NCI-H2171 treated with DMSO at 0.1 percent for 48 hours (cell line): Measurements from ENCODE around the gene NEAT1.
"Not testable (repeated sequence)": the region's sequence is repeated elsewhere in the genome, so short reads cannot be mapped to it uniquely, and the experiment has no call there.

Experiments
- DNase-seq: peaks from one replicate; lab custom pipeline; 2025; lab: John Stamatoyannopoulos, UW

NEAT1 gene

DNA sequence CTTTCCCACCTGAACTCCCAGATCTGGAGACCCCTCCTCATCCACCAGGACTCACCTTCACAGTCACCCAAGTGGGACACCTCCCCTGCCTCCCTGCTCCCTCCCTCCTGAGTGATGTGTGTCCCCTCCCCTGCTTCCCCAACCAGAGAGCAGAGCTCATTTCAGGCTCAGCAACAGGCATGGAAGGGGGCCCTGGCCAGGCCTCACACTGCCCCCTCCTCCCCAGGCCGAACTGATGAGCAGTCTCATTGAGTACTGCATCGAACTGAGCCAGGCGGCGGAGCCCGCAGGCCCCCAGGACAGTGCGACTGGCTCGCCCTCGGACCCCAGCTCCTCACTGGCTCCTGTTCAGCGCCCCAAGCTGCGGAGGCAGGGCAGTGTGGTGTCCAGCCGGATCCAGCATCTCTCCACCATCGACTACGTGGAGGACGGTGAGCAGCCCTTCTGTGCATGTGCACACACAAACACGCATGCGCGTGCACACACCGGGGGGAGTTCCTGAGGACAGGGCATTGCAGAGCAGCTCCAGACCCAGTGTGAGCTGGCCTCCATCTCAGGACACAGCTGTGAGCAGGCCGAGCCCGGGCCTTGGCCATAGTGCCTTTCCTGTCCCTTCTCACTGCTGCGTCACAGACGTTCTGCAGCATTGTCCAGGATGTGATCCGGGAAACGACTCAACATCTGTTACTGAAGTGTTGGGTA lies 17.8 kb upstream of the NEAT1 start:
- no peak for DNase-seq

DNA sequence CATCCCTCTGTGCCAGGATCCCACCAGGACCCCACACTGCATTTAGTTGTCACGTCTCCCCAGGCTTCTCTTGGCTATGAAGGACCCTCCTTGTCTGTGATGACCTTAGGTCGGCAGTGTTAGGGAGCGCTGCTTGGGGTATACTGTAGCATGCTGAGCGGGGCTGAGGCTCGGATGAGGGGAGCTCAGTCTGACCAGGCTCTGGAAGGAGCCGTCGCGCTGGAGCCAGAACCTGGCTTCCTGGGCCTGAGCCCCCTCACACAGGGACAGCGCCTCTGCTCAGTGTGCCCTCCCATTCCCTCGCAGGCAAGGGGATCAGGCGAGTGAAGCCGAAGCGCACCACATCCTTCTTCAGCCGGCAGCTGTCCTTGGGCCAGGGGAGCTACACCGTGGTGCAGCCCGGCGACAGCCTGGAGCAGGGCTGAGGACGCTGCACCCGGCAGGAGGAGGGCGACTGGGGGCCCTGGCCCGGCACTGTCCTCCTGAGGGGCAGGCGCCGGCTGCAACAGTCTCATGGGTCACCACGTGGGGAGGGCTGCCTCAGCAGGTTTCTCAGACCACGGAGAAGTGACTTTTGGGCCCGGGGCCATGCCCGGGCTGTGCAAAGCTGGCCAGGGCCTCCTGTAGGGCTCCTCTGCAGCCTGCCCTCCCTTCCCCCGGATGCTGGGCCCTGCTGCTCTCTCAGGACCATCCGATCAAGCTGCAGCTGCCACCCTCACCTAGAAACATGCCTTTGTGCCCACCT lies 11.5 kb upstream of the NEAT1 start:
- no peak for DNase-seq

DNA sequence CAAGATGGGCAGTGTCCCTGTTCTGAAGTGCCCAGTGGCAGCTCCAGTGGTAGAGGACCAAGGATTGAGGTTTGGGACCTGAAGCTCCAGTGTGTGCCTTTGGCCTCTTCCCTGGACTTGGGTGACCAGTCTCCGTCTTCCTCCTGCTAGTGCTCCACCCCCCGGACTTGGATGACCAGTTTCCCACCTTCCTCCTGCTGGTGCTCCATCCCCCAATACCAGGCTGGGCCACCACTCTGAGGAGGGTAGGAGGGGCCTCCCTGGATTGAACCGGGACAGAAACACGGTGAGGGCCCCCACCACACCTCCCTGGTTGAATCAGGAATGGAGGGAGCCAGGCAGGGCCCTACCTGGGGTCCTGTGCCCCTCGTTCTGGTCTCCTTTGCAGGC lies 10.9 kb upstream of the NEAT1 start:
- DNase-seq = no peak

DNA sequence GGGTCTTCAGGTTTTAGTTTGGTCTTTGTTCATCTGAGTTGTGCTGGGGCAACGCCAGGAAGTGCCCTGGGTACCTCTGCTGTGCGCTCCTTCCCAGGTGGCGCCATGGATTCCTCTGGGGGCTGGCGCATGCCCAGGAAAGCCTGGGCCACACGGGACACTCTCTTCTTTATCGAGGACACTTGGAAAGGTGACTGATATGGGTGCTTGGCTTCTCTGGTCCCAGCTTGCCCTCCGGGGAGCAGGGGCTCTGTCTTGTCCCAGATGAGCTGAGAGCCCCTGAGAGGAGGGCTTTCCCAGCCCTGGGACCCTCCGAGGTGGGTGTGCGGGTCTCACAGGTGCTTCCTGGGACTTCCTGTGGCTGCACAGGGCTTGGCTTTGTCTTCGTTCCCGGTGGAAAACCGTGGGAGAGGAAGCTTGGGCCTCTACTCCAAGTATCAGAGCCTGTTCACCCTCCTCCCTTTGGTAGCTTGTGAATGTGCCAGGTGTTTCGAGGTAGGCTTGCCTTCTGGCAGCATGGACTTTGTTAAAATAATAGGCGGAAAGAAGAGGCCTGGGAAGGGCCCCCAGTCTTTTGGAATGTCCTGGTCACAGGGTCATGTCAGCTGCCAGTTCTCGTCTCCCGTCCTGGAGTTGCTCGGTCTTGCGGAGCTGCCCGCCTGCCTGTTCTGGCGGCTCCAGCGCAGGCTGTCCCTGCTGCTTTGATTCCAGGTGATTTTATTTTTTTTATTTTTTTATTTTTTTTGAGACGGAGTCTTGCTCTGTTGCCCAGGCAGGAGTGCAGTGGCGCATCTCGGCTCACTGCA lies 10.1 kb upstream of the NEAT1 start:
- DNase-seq = no peak

DNA sequence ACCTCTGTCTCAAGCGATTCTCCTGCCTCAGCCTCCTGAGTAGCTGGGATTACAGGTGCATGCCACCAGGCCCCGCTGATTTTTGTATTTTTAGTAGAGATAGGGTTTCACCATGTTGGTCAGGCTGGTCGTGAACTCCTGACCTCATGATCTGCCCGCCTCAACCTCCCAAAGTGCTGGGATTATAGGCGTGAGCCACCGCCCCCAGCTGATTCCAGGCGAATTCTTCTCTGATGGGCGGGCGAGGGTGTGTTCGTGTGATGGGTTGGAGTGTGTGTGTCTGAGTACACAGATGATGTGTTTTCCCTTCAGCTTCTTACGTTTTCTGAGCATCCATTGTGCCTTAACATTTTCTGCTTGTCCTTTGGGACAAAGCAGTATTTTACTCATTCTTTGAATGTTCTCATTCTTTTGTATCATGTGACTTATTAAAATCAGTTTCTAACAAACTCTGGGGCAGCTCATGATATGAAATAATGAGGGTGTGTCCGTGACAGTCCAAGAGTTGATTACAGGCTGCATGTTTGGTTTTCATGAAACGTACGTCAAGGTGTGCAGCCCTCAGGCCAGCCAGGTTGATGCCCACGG lies 9.4 kb upstream of the NEAT1 start:
- not testable (repeated sequence) for DNase-seq

DNA sequence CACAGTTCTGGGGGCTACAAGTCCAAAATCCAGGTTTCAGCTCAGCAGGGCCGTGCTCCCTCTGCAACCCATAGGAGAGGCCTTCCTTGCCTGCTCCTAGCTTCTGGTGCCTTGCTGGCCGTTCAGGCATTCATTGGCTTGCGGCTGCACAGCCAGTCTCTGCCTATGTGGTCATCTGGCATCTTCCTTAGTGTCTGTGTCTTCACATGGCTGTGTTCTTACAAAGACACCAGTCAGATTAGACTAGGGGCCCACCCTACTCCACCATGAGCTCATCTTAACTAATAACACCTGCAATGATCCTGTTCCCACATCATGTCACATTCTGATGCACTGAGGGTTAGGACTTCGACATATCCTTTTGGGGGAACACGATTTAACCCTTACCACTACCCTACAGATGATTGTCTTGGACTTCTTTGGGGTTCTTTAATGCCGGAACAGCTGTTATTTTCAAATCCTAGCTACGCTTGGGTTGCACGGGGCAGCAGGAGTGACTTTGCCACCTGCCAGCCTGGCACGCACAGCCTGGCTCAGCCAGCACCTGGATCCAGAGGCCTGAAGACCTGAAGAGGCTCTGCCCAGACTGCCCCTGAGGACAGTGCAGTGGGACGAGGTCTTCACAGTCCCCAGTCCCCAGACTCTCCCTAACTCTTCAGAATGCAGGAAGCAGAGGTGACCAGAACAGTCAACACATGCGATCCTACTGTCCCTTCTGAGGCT lies 7.7 kb upstream of the NEAT1 start:
- peak; percentile 59 for DNase-seq

DNA sequence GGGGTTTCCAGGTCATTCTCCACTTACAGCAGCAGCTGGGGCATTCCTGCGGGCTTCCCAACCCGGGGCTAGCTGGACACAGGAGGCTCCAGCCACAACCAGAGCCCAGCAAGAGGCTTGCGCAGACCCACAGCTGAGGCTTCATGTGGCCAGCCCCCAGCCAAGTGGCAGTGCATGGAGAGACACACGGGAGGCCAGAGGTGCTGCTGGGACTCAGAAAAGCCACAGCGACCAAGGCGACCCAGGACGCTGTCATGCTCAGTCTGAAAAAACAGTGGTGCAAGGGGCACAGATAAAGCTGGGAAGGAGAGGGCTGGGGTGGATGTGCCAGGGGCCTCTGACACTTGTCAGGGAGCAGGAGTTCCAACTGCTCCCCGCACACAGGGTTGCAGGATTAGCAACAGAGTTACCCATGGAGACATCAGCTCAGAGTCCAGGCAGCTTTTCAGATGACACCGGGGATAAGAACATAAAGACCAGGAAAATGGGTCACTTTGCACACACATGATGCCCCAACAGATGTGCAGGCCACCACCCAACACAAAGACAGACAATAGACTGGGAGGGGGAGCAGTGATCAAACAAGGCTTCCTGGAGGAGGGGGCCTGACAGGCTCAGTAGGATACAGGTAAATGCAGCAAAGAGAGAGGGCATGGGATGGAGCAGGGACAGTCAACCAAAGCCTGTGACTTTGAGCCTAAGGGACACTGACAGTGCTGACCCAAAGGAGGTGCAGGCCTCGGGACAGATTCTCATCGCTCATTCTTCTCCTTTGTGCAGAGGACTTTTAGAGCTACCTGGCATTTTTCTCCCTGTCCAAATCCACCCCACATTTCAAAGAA lies 6.9 kb upstream of the NEAT1 start:
- DNase-seq = no peak

DNA sequence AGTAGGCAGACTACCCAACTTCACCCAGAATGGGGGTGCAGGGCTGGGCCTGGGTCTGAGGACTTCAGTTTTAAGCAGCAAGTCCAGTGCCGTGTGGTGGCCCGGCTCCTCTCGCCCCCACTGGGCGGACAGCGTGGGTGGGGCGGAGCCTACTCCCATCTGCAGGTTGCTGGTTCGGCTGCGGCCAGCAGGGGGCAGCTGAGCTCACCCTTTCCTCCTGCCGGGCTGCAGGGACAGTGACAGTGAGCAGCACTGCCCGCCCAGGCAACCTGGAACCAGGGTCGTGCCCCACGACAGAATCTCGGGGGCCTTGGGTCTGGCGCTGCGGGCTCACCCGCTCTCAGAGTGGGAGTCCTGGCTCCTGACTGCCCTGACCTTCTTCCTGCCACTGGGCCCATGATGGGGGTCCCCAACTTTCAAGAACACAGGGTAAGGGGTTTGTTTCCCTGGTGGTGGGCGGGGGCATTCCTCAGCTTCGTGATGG lies 6.2 kb upstream of the NEAT1 start:
- DNase-seq = peak; percentile 70

DNA sequence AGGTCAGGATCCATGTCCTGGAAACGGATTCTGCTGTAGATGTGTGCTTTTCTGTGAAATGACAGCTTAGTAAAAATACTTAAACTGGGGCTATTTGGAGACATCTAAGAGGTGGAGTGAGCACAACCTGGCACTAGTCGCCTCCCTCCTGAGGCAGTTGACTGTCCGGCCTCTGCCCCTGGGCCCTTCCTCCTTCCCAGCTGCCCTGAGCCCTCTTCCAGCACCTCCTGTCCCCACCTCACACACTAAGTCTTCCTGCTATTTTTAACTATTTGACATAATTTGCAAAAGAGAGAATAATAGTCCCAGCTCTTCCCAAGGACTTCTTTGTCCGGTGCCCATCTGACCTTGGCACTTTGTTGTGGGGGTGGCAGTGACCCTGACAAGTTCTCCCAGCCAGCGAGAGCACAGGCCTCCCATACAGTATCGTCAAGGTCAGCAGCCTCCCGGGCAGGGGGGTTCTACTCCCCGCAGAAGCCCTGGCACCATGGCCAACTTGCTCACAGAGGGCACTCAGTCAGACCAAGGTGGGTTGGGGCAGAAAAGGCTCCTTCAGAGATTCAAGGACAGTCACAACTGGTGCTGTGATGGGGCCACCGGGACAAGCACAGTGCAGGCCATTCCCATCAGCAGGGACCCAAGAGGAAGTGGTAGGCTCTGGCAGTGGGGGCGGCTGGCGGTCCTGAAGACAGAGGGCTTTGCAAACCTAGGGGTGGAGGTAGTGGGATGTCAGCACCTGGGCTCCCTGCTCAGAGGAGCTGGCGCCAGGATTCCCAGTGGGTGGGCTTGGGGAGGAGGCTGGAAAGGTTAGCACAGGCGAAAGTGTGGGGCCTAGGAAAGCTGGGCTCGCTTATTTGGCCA lies 5.5 kb upstream of the NEAT1 start:
- no peak for DNase-seq

DNA sequence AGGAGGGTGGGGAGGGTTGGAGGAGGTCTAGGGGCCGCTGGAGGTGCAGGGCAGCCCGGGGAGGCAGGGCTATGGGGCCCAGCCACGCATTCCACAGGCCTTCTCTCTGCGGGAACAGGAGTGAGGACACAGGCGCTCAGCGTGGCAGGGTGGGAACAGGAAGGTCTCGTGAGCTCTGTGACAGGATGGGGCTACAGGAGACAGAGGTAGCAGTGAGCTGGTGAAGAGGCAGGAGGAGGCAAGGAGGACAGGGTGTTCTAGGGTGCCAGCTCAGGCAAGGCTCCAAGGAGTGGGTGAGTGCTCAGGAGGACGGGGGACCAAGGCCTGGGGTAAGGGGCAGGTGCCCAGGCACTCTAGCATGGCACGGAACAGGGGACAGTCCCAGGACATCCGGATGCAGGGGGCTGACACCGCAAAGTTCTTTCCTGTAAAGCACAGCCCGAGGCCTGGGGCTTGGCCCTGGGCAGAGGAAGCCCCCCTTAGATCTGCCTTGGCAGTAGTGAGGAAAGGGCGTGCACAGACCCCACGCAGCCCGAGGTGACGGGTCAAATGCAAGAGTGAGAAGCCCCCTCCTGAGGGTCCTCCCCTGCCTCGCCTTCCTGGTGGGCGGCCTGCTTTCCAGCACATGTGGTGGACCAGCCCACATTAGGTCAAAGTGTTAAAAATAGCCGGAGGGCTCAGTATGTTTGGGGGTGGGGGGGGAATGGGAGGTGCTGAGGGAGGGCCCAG lies 4.7 kb upstream of the NEAT1 start:
- DNase-seq = no peak

DNA sequence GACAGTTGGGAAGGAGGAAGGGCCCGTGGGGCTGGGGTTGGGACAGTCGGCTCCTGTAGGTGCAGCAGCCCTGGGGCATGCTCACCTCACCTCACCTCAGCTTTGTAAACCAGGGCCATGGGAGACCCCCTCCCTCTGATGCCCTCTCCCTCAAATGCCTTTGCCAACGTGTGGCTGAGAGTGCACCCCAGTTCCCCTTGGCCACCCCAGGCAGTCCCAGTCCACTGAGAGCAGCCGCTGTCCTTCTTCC lies 4.2 kb upstream of the NEAT1 start:
- no peak for DNase-seq

DNA sequence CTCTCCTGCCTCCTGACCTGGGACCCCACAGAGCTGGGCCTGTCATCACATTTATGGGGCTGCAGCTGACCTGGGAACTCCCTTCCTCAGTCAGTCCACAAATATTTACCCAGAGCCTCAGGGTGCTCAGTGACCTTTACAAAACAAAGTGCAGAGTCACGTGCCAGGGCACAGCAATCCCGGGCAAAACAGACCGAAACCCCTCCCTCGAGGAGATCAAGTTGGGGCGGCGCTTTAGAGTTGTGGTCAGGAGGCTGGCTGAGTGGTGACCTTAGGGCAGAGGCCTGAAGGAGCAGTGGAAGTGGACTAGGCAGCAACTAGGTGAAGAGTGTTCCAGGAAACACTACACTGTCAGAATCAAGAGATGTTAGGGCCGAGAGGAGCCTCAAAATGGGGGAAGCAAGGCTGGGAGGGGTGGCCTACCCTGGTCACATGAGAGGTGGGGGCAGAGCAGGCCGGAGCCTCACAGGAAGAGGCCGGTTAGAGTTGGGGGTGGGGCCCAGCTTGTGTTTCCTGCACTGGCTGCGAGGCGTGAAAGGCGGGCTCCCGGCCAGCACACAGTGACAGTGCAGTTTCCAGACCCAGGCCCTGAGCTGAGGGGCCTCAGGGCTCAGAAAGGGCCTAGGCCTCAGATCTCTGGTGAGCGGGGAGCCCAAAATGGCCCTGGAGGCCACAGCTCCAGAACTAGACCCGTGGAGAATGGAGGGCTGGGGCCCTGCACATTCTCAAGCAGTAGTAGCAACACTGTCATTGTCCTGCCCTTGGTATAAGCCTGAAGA lies 3.7 kb upstream of the NEAT1 start:
- peak; percentile 90 for DNase-seq

DNA sequence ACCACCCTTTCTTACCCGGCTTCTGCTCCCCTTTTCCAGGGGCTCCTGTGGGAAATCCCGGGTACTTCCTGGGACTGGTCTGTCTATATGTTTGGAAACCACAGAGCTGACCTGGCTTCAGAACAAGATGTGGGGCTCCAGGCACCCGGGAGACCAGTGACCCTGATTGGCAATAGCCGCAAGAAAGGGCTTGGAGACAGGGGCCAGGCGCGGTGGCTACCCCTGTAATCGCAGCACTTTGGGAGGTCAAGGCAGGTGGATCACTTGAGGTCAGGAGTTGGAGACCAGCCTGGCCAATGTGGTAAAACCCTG lies 3.2 kb upstream of the NEAT1 start:
- DNase-seq = no peak

DNA sequence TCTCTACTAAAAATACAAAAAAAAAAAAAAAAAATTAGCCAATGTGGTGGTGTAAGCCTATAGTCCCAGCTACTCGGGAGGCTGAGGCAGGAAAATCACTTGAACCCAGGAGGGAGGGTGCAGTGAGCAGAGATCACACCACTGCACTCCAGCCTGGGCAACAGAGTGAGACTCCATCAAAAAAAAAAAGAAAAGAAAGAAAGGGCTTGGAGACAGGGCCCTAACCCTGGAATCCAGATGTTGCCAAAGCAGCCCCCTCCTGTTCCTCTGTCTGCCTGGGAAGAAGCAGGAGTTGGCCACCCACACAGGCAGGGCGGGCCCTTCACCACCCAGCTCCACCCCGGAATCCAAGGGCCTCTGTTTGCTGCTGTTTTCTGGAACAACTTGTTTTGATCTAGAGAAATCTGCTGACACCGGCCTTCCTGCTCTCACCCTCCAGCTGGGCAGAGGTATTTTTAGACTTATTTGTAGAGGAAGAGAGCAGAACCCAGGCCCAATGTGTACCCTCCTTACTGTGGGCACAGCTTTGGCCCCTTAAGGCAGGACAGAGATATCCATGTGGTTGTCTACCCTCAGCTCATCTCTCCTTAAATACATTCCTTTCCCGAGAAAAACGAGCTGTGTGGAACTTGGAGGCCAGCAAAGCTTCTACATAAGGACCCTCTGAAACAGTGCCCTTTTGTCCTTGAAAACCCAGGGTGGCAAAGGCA lies 2.7 kb upstream of the NEAT1 start:
- peak; percentile 75 for DNase-seq

DNA sequence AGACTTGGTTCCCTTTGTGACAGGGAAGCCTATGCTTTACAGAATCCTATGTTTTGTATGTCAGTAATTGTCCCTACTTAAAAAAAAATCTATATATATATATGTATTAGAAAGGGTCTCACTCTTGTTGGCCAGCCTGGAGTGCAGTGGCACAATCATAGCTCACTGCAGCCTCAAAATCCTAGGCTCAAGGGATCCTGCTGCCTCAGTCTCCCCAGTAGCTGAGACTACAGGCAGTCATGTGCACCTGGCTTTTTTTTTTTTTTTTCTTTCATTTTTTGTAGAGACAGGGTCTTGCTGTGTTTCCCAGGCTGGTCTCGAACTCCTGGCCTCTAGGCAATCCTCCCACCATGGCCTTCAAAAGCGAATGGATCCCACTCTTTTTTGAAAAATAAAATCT lies 2.1 kb upstream of the NEAT1 start:
- DNase-seq = no peak

DNA sequence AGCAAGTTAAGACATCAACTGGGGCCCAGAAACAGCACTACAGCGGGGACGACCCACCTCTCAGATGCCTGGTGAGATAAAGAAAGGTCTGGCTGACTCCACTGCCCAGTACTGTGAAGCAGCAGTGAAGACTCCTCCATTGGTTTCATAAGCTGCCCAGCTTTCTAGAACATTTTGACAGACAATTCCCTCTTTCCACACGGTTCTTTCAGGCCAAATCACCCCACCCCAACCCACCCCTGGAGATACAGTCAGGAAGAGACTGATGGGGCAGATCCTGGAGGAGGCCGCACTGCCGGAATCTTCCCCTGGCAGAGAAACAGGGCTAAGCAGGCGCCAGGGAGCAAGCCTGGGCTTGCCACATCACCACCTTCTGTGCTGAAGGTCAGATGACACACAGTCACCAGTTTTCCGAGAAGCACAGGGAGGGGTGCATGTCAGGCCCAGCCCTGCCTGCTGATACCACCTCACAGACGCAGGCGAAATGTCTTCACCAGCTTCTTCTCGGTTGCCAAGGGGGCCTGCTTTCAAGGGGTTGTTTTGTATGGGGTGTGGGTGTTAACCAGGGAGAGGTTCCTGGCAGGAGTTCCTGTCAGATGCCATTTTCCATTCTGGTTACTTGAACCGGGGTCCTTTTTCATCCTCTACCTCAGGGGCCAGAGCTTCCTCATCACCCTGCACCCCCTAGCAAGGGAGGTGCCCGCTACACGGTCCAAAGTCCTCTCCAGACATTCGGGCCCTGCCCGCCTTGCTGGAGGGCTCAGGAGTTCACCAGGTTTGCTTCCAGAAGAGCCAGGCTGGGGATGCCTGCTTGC lies 1.4 kb upstream of the NEAT1 start:
- peak; percentile 95 for DNase-seq
